Measurements from ENCODE around the gene PIK3C3.
A peak's percentile ranks its signal among the peaks of the same experiment; 100 is the strongest.

Gene PIK3C3

DNA sequence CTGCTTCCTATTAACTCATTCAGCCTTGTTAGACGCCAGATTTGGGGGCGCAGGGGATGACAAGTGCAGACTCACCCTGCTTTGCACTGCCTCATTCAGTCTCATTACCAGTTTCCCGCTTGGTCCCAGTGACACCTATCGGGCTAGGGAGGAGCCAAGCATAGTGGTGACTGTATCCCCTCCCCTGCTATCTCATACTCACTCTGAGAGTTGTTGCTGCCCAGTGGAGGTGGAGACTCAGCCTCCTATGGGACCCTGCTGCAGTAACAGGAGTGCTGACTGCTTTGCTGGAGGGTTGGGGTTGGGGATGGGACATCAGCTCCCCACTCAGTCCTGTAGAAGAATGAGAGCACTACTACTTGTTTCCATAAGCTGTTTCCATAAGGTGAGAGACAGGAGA, 21.3 kb upstream of the PIK3C3 start:
- Histone ChIP-seq H3K27me3 (ENCODE audit: control insufficient read depth in 1 of 2, insufficient read depth in 2 of 2, low read length in 2 of 2) (no peaks in the 10 kb centered on the region), H3K4me1 (ENCODE audit: control insufficient read depth, insufficient read depth, low read length) (no peaks in the 10 kb centered on the region), H3K9ac (ENCODE audit: low read length in 2 of 2) (no peak overlapping the region), H3K27ac (ENCODE audit: low read length) (no peak overlapping the region), H3K4me3 (ENCODE audit: low read length in 2 of 2) (no peak overlapping the region), H3K9me3 (ENCODE audit: control insufficient read depth in 2 of 2, low read length in 2 of 2) (no peaks in the 10 kb centered on the region), H3K36me3 (ENCODE audit: control insufficient read depth in 2 of 2, insufficient read depth in 2 of 2, low read length in 2 of 2) (no peaks in the 10 kb centered on the region)

- Histone ChIP-seq H3K4me3 (ENCODE audit: low read length in 2 of 2) (no peak overlapping the region), H3K27ac (ENCODE audit: low read length) (no peak overlapping the region), H3K9ac (ENCODE audit: low read length in 2 of 2) (no peak overlapping the region), H3K9me3 (ENCODE audit: control insufficient read depth in 2 of 2, low read length in 2 of 2) (no peaks in the 10 kb centered on the region), H3K27me3 (ENCODE audit: control insufficient read depth in 1 of 2, insufficient read depth in 2 of 2, low read length in 2 of 2) (no peaks in the 10 kb centered on the region), H3K4me1 (ENCODE audit: control insufficient read depth, insufficient read depth, low read length) (no peaks in the 10 kb centered on the region), H3K36me3 (ENCODE audit: control insufficient read depth in 2 of 2, insufficient read depth in 2 of 2, low read length in 2 of 2) (no peaks in the 10 kb centered on the region)
These were observed 18.4 kb upstream of the PIK3C3 start for GRCh38 chr18:41936471-41937134.

DNA sequence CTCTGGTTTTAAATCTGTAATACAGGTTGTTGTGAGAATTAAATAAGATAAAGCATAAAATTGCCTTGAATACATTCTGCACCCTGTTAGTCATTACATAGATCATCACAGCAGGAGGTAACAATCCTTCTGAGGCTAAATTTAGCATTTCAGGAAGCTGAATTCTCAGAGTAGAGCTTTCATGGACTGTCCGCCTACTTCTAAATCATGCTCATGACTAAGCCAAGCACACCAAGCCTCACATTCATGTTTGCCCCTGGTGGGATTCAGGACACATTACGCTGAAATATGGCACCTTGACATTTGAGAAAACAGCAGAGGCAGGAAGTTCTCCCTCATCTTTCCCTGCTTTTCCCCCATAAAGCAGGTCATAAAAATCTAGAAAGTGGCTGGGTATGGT, 16.6 kb upstream of the PIK3C3 start:
- Histone ChIP-seq H3K9ac (ENCODE audit: low read length in 2 of 2) (no peak overlapping the region), H3K36me3 (ENCODE audit: control insufficient read depth in 2 of 2, insufficient read depth in 2 of 2, low read length in 2 of 2) (no peaks in the 10 kb centered on the region)

DNA sequence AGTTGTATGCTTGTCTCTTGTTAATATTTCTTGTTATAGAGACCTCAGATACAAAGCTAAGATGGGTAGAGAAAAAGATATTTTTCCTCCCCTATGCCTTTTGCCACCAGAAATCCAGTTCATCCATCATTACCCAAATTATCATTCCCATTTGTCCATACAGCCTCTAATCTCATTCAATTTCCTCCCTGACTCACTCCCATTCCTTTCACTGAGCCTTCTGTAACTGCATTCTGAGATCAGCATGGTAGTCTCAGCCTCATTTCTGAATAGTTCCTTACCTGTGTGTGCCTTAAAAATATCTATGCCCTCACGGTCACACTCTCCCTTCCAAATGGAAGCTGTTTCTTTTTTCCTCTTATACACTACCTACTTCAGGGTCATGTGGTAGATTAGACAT, 15.7 kb upstream of the PIK3C3 start:
- H3K4me3 ChIP-seq (ENCODE audit: low read length in 2 of 2) = no peak overlapping the region

More for the DNA sequence above, 16.6 kb upstream of the PIK3C3 start:
- H3K27me3 ChIP-seq (ENCODE audit: control insufficient read depth in 1 of 2, insufficient read depth in 2 of 2, low read length in 2 of 2) = no peaks in the 10 kb centered on the region
- H3K27ac ChIP-seq (ENCODE audit: low read length) = no peak overlapping the region
- no peaks in the 10 kb centered on the region for H3K4me1 ChIP-seq (ENCODE audit: control insufficient read depth, insufficient read depth, low read length)
- H3K9me3 ChIP-seq (ENCODE audit: control insufficient read depth in 2 of 2, low read length in 2 of 2) = no peaks in the 10 kb centered on the region
- no peak overlapping the region for H3K4me3 ChIP-seq (ENCODE audit: low read length in 2 of 2)

DNA sequence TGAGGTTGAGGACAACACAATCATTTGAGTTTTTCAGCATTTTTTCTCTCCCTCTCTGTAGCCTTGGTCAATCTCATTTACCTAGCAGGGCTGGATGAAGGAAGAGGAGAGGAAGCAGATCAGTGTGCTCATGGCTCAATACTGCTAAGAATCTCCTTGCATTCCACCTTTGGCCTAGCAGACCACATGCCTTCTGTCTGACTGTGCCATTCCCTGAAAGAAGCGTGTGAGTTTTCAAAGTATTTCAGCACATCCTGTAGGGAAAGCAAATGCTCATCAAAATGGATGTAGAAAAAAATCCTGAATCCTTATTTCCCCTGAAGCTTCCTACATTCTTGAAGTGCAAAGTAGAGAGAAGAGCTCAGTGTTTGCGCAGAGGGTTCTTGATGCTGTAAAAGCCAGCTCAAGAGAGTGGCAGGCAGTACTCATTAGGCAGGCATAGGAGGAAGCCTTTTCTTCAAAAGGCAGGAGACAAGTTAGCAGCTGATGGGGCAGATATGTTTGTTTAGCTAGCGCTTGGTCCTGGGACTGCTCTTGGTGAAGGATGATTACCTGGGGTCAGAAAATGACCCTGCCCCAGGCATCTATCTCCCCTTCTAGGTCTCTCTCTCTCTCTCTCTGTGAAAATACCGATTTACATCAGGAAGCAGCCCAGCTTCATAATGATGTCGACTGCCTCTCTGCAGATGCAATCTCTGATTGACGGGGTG, 14.4 kb upstream of the PIK3C3 start:
- H3K9ac ChIP-seq (ENCODE audit: low read length in 2 of 2) = no peak overlapping the region
- H3K4me3 ChIP-seq (ENCODE audit: low read length in 2 of 2) = no peak overlapping the region
- no peaks in the 10 kb centered on the region for H3K36me3 ChIP-seq (ENCODE audit: control insufficient read depth in 2 of 2, insufficient read depth in 2 of 2, low read length in 2 of 2)
- H3K27me3 ChIP-seq (ENCODE audit: control insufficient read depth in 1 of 2, insufficient read depth in 2 of 2, low read length in 2 of 2) = no peaks in the 10 kb centered on the region
- H3K9me3 ChIP-seq (ENCODE audit: control insufficient read depth in 2 of 2, low read length in 2 of 2) = no peaks in the 10 kb centered on the region
- H3K27ac ChIP-seq (ENCODE audit: low read length) = no peak overlapping the region
- no peaks in the 10 kb centered on the region for H3K4me1 ChIP-seq (ENCODE audit: control insufficient read depth, insufficient read depth, low read length)

More for the DNA sequence above, 15.7 kb upstream of the PIK3C3 start:
- no peaks in the 10 kb centered on the region for H3K9me3 ChIP-seq (ENCODE audit: control insufficient read depth in 2 of 2, low read length in 2 of 2)
- H3K36me3 ChIP-seq (ENCODE audit: control insufficient read depth in 2 of 2, insufficient read depth in 2 of 2, low read length in 2 of 2) = no peaks in the 10 kb centered on the region
- H3K27me3 ChIP-seq (ENCODE audit: control insufficient read depth in 1 of 2, insufficient read depth in 2 of 2, low read length in 2 of 2) = no peaks in the 10 kb centered on the region
- no peak overlapping the region for H3K9ac ChIP-seq (ENCODE audit: low read length in 2 of 2)
- H3K4me1 ChIP-seq (ENCODE audit: control insufficient read depth, insufficient read depth, low read length) = no peaks in the 10 kb centered on the region
- no peak overlapping the region for H3K27ac ChIP-seq (ENCODE audit: low read length)

DNA sequence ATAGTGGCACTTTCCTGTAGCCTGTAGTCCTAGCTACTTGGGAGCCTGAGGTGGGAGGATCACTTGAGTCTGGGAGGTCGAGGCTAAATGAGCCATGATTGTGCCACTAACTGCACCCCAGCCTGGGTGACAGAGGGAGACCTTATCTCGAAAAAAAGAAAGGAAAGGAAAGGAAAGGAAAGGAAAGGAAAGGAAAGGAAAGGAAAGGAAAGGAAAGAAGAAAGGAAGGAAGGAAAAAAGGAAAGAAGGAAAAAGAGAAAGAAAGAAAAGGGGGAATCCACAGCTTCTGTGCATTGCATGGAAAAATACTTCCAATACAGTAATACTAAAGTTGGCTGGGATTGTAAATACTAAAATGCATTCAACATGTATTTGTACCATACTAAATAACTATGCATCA, 12.8 kb upstream of the PIK3C3 start:
- H3K4me3 ChIP-seq (ENCODE audit: low read length in 2 of 2) = no peak overlapping the region
- no peak overlapping the region for H3K27ac ChIP-seq (ENCODE audit: low read length)
- no peaks in the 10 kb centered on the region for H3K4me1 ChIP-seq (ENCODE audit: control insufficient read depth, insufficient read depth, low read length)
- H3K27me3 ChIP-seq (ENCODE audit: control insufficient read depth in 1 of 2, insufficient read depth in 2 of 2, low read length in 2 of 2) = no peaks in the 10 kb centered on the region
- H3K9me3 ChIP-seq (ENCODE audit: control insufficient read depth in 2 of 2, low read length in 2 of 2) = no peaks in the 10 kb centered on the region
- H3K36me3 ChIP-seq (ENCODE audit: control insufficient read depth in 2 of 2, insufficient read depth in 2 of 2, low read length in 2 of 2) = no peaks in the 10 kb centered on the region
- H3K9ac ChIP-seq (ENCODE audit: low read length in 2 of 2) = no peak overlapping the region

GRCh38 chr18:41948544-41949110, 6.4 kb upstream of the PIK3C3 start:
- Histone ChIP-seq H3K27me3 (ENCODE audit: control insufficient read depth in 1 of 2, insufficient read depth in 2 of 2, low read length in 2 of 2) (no peaks in the 10 kb centered on the region), H3K27ac (ENCODE audit: low read length) (no peak overlapping the region), H3K9me3 (ENCODE audit: control insufficient read depth in 2 of 2, low read length in 2 of 2) (no peaks in the 10 kb centered on the region), H3K4me3 (ENCODE audit: low read length in 2 of 2) (no peak overlapping the region), H3K9ac (ENCODE audit: low read length in 2 of 2) (no peak overlapping the region), H3K4me1 (ENCODE audit: control insufficient read depth, insufficient read depth, low read length) (no peaks in the 10 kb centered on the region), H3K36me3 (ENCODE audit: control insufficient read depth in 2 of 2, insufficient read depth in 2 of 2, low read length in 2 of 2) (no peaks in the 10 kb centered on the region)

- H3K4me1 ChIP-seq (ENCODE audit: control insufficient read depth, insufficient read depth, low read length) = no peaks in the 10 kb centered on the region
- H3K4me3 ChIP-seq (ENCODE audit: low read length in 2 of 2) = no peak overlapping the region
- no peaks in the 10 kb centered on the region for H3K27me3 ChIP-seq (ENCODE audit: control insufficient read depth in 1 of 2, insufficient read depth in 2 of 2, low read length in 2 of 2)
- H3K9ac ChIP-seq (ENCODE audit: low read length in 2 of 2) = no peak overlapping the region
- no peaks in the 10 kb centered on the region for H3K9me3 ChIP-seq (ENCODE audit: control insufficient read depth in 2 of 2, low read length in 2 of 2)
- H3K36me3 ChIP-seq (ENCODE audit: control insufficient read depth in 2 of 2, insufficient read depth in 2 of 2, low read length in 2 of 2) = no peaks in the 10 kb centered on the region
- no peak overlapping the region for H3K27ac ChIP-seq (ENCODE audit: low read length)
These were observed 5.7 kb upstream of the PIK3C3 start for GRCh38 chr18:41949206-41949920.

DNA sequence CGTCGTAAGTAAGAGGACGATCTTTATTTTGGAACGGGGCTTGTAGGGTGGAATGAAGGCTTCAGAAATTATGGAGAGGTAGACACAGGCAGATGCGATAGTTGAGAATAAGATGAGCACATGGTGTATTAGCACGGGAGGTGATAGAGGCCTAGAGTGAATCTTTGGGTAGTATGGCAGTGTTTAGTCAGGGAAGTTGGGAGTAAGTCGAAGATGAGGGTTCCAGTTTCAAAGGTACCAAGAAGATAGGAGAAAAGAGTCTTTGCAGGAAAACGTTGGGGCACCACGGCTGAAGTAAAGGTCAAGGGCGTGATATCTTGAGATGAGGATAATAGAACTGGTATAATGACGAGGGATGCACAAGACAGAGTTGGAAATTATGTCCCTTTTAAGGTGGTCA, 654 bp downstream of the PIK3C3 start:
- peak overlapping the region; percentile 89 to 96 for H3K4me3 ChIP-seq (ENCODE audit: low read length in 2 of 2)
- peak overlapping the region; percentile 84 to 92 for H3K9ac ChIP-seq (ENCODE audit: low read length in 2 of 2)
- peaks cover 3 to 15% of the 10 kb centered on the region in 2 donors for H3K36me3 ChIP-seq (ENCODE audit: control insufficient read depth in 2 of 2, insufficient read depth in 2 of 2, low read length in 2 of 2)
- no peaks in the 10 kb centered on the region for H3K4me1 ChIP-seq (ENCODE audit: control insufficient read depth, insufficient read depth, low read length)
- H3K27ac ChIP-seq (ENCODE audit: low read length) = peak overlapping the region; percentile 72
- H3K27me3 ChIP-seq (ENCODE audit: control insufficient read depth in 1 of 2, insufficient read depth in 2 of 2, low read length in 2 of 2) = no peaks in the 10 kb centered on the region
- no peaks in the 10 kb centered on the region for H3K9me3 ChIP-seq (ENCODE audit: control insufficient read depth in 2 of 2, low read length in 2 of 2)

DNA sequence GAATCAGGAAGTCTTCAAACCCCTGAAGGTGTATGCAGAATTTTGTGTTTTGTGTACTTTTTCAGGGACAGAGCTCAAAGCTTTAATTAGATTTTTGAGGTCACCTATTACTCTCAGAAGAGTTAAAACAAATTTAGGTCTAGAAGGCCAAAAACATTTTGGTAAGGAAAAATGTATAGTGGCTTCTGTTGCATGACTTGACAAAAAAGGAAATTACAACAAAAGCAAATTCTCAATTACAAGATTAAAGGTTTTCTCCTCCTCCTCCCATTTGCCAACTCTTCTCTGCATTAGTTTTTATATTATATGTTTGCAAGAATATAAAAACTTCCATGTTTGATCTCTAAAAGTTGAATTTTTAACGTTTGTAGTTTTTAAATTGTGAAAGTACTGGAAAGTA, 4.0 kb downstream of the PIK3C3 start:
- no peaks in the 10 kb centered on the region for H3K4me1 ChIP-seq (ENCODE audit: control insufficient read depth, insufficient read depth, low read length)
- no peaks in the 10 kb centered on the region for H3K9me3 ChIP-seq (ENCODE audit: control insufficient read depth in 2 of 2, low read length in 2 of 2)
- no peak overlapping the region for H3K4me3 ChIP-seq (ENCODE audit: low read length in 2 of 2)
- no peak overlapping the region for H3K27ac ChIP-seq (ENCODE audit: low read length)
- H3K27me3 ChIP-seq (ENCODE audit: control insufficient read depth in 1 of 2, insufficient read depth in 2 of 2, low read length in 2 of 2) = no peaks in the 10 kb centered on the region
- peaks cover 5 to 18% of the 10 kb centered on the region in 2 donors for H3K36me3 ChIP-seq (ENCODE audit: control insufficient read depth in 2 of 2, insufficient read depth in 2 of 2, low read length in 2 of 2)
- H3K9ac ChIP-seq (ENCODE audit: low read length in 2 of 2) = no peak overlapping the region

All from stomach smooth muscle (tissue), 2 donors.